Left lung (tissue), 10 donors: ENCODE results near the gene CAB39. TPM values are rescaled to one million over a fixed set of nuclear protein-coding genes. Genes with fewer than 3 reads are reported as not detected.

Source experiments
- ATAC-seq: fragments of 200-7000 bp; cut with Tn5 transposase; one replicate; pipeline ENCODE4 v1.9.1; 2020; ENCODE audit warnings: moderate library complexity
- DNase-seq, 4 donors: peaks; one replicate each; pipeline ENCODE4 v3.0.0-alpha.2; 2013 to 2020
- H3K27ac ChIP-seq, 2 donors: fragments of 200-600 bp; sonication (generic) in 1 of 2; one replicate each; pipeline versions ENCODE4 v1.5.0 to v1.8.0; 2020 to 2021
- H3K27me3 ChIP-seq, 2 donors: fragments of 200-600 bp; sonication (generic) in 1 of 2; one replicate each; pipeline versions ENCODE4 v1.5.0 to v1.8.0; 2020 to 2021
- H3K36me3 ChIP-seq, 2 donors: fragments of 200-600 bp; sonication (generic) in 1 of 2; one replicate each; pipeline versions ENCODE4 v1.5.0 to v1.8.0; 2020 to 2021
- H3K4me1 ChIP-seq, 2 donors: fragments of 200-600 bp; one replicate each; pipeline ENCODE4 v1.8.0; 2021
- H3K4me3 ChIP-seq, 2 donors: fragments of 200-600 bp; sonication (generic) in 1 of 2; one replicate each; pipeline versions ENCODE4 v1.5.0 to v1.8.0; 2020 to 2021; ENCODE audit warnings: mild to moderate bottlenecking in 1 of 2
- H3K9me3 ChIP-seq, 2 donors: fragments of 200-600 bp; sonication (generic) in 1 of 2; one replicate each; pipeline versions ENCODE4 v1.5.0 to v1.8.0; 2020 to 2021
- intact Hi-C, 2 donors: fragments of 100-400 bp; cut with DNase I; formaldehyde crosslinking; loops; one replicate each; pipeline versions ENCODE4 v1.11.2 to v1.14.2; 2022
- polyA plus RNA-seq, 6 donors: library from polyadenylated mRNA; unstranded; fragments of 120-200 nt; gene quantifications; one replicate each; pipeline ENCODE4 v1.2.1, GENCODE V29; 2013; ENCODE audit not compliant: insufficient read length in 6 of 6
- total RNA-seq, 2 donors: library from RNA; stranded (reverse); fragmentation: NEBNext Ultra II Directional; extraction: Animal tissue kit (Norgen Biotek cat#: 25700); gene quantifications; one replicate each; pipeline ENCODE4 v1.2.1, GENCODE V29; 2021
- TF ChIP-seq, protein P1 (sequence below), 2 donors: fragments of 200-600 bp; sonication (generic) in 1 of 2; IDR thresholded peaks; one replicate each; pipeline versions ENCODE4 v1.5.0 to v1.8.0; 2021; ENCODE audit warnings: antibody characterized with exemption in 2 of 2
- donor health status: DM: no; HTN: yes; CAD: no.
- donor health status: DM: no; HTN: no; CAD: no.

Gene CAB39
- total and polyA plus RNA-seq, 8 donors = 52.9 to 86.5 (median 63.3) TPM

DNA sequence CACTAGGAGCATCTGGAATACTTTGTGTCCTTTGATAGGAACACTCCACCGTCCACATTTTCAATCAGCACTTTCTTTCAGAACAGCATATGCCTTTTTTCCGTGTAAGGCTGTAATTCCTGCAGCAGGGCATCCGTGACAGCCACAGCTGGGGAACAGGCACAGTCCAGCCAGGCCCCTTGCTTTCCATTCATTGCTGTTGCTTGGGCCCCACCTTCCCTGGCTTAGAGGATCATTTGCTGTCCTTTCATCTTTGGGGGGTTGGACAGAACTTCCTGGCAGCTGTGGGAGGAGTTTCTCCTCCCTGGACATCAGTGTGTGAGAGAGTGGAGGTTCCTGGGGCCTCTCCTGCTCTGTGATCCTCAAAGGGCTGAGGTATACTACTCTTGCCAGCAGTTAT, 102.4 kb downstream of the CAB39 start:
- Histone ChIP-seq H3K27ac (no peak overlapping the region), H3K4me1 (no peaks in the 10 kb centered on the region), H3K27me3 (no peaks in the 10 kb centered on the region), H3K4me3 (no peak overlapping the region), H3K36me3 (peaks cover 0 to 97% of the 10 kb centered on the region in 2 donors), H3K9me3 (no peaks in the 10 kb centered on the region)
- TF ChIP-seq, protein P1, sequence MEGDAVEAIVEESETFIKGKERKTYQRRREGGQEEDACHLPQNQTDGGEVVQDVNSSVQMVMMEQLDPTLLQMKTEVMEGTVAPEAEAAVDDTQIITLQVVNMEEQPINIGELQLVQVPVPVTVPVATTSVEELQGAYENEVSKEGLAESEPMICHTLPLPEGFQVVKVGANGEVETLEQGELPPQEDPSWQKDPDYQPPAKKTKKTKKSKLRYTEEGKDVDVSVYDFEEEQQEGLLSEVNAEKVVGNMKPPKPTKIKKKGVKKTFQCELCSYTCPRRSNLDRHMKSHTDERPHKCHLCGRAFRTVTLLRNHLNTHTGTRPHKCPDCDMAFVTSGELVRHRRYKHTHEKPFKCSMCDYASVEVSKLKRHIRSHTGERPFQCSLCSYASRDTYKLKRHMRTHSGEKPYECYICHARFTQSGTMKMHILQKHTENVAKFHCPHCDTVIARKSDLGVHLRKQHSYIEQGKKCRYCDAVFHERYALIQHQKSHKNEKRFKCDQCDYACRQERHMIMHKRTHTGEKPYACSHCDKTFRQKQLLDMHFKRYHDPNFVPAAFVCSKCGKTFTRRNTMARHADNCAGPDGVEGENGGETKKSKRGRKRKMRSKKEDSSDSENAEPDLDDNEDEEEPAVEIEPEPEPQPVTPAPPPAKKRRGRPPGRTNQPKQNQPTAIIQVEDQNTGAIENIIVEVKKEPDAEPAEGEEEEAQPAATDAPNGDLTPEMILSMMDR (IDR thresholded peaks at IDR 0.05) = no peak
- intact Hi-C loops = no loop called here
- ATAC-seq = no peak
- no peak for DNase-seq

DNA sequence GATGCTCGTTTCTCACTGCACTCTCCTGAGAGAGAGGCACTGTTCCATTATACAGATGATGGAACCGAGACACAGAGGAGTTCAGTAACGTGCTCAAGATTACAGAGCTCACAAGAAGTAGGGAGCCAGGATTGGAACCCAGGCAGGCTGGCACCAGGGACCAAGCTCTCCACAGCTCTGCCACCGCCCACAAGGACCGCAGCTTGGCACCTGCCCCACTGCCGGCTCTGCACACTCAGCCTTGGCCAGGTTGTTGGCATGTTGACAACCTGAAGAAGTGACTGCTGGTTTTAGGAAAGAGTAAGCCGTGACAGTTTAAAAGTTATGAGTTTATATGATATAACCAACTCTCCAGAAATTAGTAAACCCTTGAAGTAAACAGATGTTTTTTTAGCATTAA, 104.1 kb downstream of the CAB39 start:
- TF ChIP-seq, protein P1 (IDR thresholded peaks at IDR 0.05) = no peak
- Histone ChIP-seq H3K4me3 (no peak overlapping the region), H3K27me3 (no peaks in the 10 kb centered on the region), H3K27ac (no peak overlapping the region), H3K9me3 (no peaks in the 10 kb centered on the region), H3K4me1 (no peaks in the 10 kb centered on the region), H3K36me3 (peaks cover 0 to 97% of the 10 kb centered on the region in 2 donors)
- DNase-seq (no peak), ATAC-seq (peak; percentile 56)
- intact Hi-C loops = no loop called here

DNA sequence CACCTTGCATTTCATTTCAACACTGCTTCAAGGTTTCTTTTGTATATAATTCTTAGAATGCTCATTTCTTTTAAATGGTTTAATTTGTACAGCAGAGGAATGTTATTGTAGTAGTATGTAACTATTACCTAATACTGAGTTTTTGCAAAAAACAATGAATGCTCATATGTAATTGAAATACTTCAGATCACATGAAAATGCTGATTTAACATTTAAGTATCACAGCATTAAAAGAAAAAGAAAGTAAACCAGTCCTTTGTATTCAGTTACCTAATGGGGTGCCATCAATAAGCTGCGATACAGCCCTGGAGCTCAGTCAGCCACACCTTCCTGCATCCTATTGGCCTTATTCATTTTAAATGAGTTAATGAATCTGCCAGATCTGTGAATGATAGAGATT, 106.8 kb downstream of the CAB39 start:
- H3K27me3 ChIP-seq = no peaks in the 10 kb centered on the region
- H3K4me1 ChIP-seq = peaks cover 2 to 4% of the 10 kb centered on the region in 2 donors
- ATAC-seq = no peak
- peaks cover 0 to 78% of the 10 kb centered on the region in 2 donors for H3K36me3 ChIP-seq
- H3K4me3 ChIP-seq = no peak overlapping the region
- DNase-seq = no peak
- TF ChIP-seq, protein P1 (IDR thresholded peaks at IDR 0.05) = no peak
- intact Hi-C loops = no loop called here
- H3K27ac ChIP-seq = no peak overlapping the region
- H3K9me3 ChIP-seq = no peaks in the 10 kb centered on the region

DNA sequence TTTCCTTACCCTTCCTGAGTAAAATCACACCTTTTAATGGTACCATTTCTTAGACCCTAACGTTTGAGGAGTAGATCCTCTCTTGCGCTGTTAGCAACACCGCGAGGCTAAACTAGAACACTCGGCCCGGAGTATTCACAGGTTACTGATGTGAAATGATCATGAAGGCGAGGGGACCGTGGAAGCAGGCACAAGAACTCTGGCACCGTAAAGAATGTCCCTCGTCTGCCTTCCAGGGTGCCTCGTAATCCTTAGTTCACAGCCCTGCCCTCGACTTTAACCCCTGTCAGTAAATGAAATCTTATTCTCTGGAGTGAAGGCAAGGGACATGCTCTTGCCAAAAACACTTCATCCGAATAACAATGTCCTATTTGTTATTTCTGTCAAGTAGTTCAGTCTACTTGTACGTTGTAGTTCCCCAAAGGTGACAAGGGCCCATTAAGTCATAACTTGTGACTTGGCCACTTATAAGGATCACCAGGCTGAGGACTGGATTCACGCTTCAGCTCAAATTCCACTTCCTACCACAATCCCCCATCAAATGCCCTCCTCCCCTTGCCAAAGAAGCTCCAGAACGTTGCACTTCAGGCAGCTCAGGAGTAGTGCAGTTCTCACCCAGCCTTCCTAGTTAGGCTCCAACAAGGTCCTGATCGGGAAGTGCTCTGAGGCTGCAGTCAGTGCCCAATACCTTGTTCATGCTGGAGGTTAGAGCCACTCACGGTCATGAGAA, 108.8 kb downstream of the CAB39 start:
- no peak overlapping the region for H3K27ac ChIP-seq
- peaks cover 0 to 60% of the 10 kb centered on the region in 2 donors for H3K36me3 ChIP-seq
- H3K9me3 ChIP-seq = no peaks in the 10 kb centered on the region
- no peak for DNase-seq
- H3K4me1 ChIP-seq = peaks cover 4 to 7% of the 10 kb centered on the region in 2 donors
- ATAC-seq = no peak
- H3K27me3 ChIP-seq = peaks cover 0 to 18% of the 10 kb centered on the region in 2 donors
- H3K4me3 ChIP-seq = no peak overlapping the region
- TF ChIP-seq, protein P1 (IDR thresholded peaks at IDR 0.05) = no peak
- intact Hi-C loops = loop anchor here in 1 of 2 donors (5.0 kb wide), 1 partner anchor 166 kb away; no protein-coding TSS in a partner anchor

DNA sequence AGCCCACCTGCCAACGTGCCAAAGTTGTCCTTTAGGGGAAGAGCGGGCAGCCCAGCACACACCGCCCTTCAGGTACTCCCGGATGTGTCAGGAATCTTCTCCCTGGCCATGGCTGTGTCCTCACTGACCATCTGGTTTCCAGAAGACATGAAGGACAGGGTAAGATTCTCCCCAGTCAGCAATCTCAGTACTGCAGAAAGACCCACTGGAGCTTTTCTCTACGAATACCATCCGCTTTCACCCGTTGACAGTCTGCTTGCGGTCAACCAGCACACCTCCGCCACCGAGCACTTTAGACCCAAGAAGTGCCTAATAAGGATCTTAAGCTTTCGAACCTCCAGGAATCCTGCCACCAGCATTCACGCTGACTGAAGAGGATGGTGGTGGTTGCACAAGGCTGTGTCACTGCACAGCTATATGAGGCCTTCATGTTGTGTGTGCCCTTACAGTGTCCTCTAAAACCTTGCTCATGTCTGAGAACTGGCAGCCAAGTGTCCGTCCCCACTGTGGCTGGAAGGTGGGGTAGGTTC, 109.4 kb downstream of the CAB39 start:
- intact Hi-C loops = loop anchor here in 1 of 2 donors (5.0 kb wide), 1 partner anchor 165 kb away; no protein-coding TSS in a partner anchor
- no peak overlapping the region for H3K4me3 ChIP-seq
- no peak for DNase-seq

More for the DNA sequence above, 109.4 kb downstream of the CAB39 start:
- Histone ChIP-seq H3K4me1 (peaks cover 4 to 7% of the 10 kb centered on the region in 2 donors), H3K27ac (no peak overlapping the region), H3K36me3 (peaks cover 0 to 53% of the 10 kb centered on the region in 2 donors), H3K27me3 (peaks cover 0 to 24% of the 10 kb centered on the region in 2 donors), H3K9me3 (no peaks in the 10 kb centered on the region)
- no peak for ATAC-seq
- TF ChIP-seq, protein P1 (IDR thresholded peaks at IDR 0.05) = no peak
